HUDEP-2 (cell line): ENCODE data around the gene LMNB1.

Experiments
- DNase-seq, 76 experiments: peaks; one replicate each; lab custom pipeline; 2025; ENCODE audit not compliant: unreplicated experiment in 76 of 76; lab: John Stamatoyannopoulos, UW

The LMNB1 gene

DNA sequence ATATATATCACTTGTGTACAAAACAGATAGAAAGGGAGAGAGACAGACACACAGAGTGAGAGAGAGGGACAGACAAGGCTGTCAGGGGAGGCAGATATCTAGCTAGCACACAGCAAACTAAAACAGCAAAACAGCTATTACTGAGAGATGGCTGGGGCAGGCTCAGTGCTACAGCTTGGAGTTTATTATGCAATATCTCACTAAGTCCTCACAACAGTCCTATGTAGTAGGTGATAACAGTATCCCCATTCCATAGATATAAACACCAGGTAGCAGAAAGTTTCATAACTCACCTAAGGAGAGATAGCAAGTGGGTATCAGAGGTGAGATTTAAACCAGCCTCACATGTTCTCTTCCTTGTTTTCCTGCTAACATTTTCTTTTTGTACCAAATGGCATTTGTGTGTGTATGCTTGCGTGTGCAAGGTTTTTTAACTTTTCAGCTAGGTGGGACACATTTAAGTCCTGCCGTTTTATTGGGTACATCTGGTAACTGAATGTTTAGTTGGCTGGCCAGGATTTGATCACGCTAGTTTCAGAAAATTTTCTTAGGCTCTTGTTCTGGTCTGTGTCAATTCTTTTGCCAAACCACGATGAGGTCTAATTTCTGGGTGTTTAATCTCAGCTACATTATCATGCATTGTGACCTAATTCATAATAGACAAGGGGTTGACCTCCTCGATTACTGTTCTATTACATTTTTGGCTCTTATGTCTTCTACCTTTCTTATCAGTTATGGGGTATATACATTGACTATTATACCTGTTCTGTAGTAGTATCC lies 105.1 kb downstream of the LMNB1 start:
- peak in 5 of 76 experiments; percentile 8 to 21 (median 11) for DNase-seq

DNA sequence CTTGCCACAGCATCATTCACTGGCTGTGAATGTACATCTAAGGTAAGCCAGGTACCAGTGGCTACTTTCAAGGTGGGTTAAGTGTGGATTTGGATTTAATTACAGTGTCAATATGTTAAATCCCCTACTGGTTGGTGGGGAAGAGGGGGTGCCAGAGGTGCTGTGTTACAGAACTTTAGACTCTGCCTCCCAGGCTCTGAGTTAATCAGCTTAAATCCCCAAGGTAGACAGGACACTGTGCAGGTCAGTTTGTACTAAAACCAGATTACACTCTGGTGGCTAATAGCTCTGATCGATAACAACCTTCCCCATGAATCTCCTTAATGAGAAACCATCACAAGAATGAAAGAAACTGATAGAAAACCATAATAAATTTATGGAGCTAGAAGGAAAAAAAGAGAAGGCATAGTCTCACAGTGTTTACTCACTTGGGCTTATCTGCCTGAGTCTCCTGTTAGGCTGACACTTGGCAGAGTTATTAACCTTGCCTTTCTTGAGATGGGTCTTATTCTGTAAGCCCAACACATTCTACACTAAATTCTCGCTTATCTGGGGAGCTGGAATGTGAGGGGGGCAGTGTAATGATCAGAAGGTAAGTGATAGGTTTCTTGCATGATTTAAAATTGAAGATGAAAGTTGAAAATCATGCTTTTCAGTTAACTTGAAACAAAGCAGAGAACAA lies 106.8 kb downstream of the LMNB1 start:
- DNase-seq = peak in 13 of 76 experiments; percentile 16 to 52 (median 37)

DNA sequence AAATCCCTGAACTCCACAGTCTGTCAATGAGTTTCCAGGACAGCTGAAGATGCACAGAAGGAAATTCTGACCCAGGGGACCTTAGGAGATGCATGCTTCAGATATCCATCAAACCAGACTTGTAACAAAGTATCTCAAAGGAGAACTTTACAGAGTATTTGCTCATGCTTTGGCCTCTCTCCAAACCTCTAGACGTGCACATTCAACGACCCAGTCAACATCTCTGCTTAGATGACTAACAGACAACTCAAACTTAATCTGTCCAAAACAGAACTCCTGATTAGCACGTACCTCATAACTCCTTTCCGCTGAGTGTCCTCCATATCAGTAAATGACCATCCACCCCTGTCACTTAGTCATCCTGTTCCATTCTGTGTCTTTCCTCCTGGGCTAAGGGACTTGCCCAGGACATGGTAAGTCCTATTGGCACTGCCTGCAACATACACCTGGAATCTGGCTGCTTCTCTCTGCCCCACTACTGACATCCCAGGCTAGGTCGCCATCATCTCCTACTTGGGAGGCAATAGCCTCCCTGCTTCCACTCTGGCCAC lies 107.4 kb downstream of the LMNB1 start:
- DNase-seq = peak in 73 of 76 experiments; percentile 5 to 97 (median 73)
